HG03520 (cell line): Measurements from ENCODE around the gene WNT3.
"Not testable (repeated sequence)": the region's sequence is repeated elsewhere in the genome, so short reads cannot be mapped to it uniquely, and the experiment has no call there.

ENCODE experiments used
- ATAC-seq: cut with Tn5 transposase; IDR thresholded peaks from one replicate; pipeline ENCODE4 v1.9.1; 2021; ENCODE audit warnings: mild to moderate bottlenecking, moderate library complexity; ENCODE audit not compliant: unreplicated experiment

Gene WNT3

GRCh38 chr17:46818316-46818928 lies at the start of gene WNT3:
Gene WNT3 (minus strand): TSS chr17:46818692. CDS start chr17:46818597, 95 bp downstream.
- ATAC-seq = no peak

- ATAC-seq = no peak
These were observed 48.3 kb upstream of the WNT3 start for GRCh38 chr17:46866747-46867146.

GRCh38 chr17:46866325-46866724 lies 47.8 kb upstream of the WNT3 start:
- ATAC-seq = no peak

GRCh38 chr17:46865100-46865499 lies 46.6 kb upstream of the WNT3 start:
- no peak for ATAC-seq

GRCh38 chr17:46863383-46864121 lies 45.1 kb upstream of the WNT3 start:
- ATAC-seq = no peak

- no peak for ATAC-seq
These were observed 44.5 kb upstream of the WNT3 start for GRCh38 chr17:46862949-46863348.

GRCh38 chr17:46859996-46860395 lies 41.5 kb upstream of the WNT3 start:
- no peak for ATAC-seq

- ATAC-seq = no peak
These were observed 39.1 kb upstream of the WNT3 start for GRCh38 chr17:46857600-46857999.

- ATAC-seq = no peak
These were observed 36.5 kb upstream of the WNT3 start for GRCh38 chr17:46854948-46855347.

- no peak for ATAC-seq
These were observed 36.0 kb upstream of the WNT3 start for GRCh38 chr17:46854515-46854914.

- no peak for ATAC-seq
These were observed 35.5 kb upstream of the WNT3 start for GRCh38 chr17:46853896-46854444.

GRCh38 chr17:46851029-46851741 lies 32.7 kb upstream of the WNT3 start, which contains the start of gene WNT9B:
Gene WNT9B (plus strand): TSS chr17:46851583. CDS start chr17:46851639, 56 bp downstream.
- no peak for ATAC-seq

- no peak for ATAC-seq
These were observed 32.2 kb upstream of the WNT3 start for GRCh38 chr17:46850688-46851028.

GRCh38 chr17:46848534-46848933 lies 30.0 kb upstream of the WNT3 start:
- no peak for ATAC-seq

- no peak for ATAC-seq
These were observed 29.0 kb upstream of the WNT3 start for GRCh38 chr17:46847204-46848191.

- ATAC-seq = no peak
These were observed 24.3 kb upstream of the WNT3 start for GRCh38 chr17:46842835-46843234.

- no peak for ATAC-seq
These were observed 23.3 kb upstream of the WNT3 start for GRCh38 chr17:46841561-46842379.

GRCh38 chr17:46840596-46840995 lies 22.1 kb upstream of the WNT3 start:
- not testable (repeated sequence) for ATAC-seq

GRCh38 chr17:46839211-46839610 lies 20.7 kb upstream of the WNT3 start:
- no peak for ATAC-seq

- no peak for ATAC-seq
These were observed 19.0 kb upstream of the WNT3 start for GRCh38 chr17:46837521-46837920.
